ENCODE measurements around the gene POC1B. TPM values are rescaled to one million over a fixed set of nuclear protein-coding genes. Genes with fewer than 3 reads are reported as not detected.

The POC1B gene
- total and polyA plus RNA-seq, 2 donors (not counting 3 experiments of a cell fraction or from before 2014, with no cell fraction given), result 7.1 to 18.2 TPM

GRCh38 chr12:89568484-89568883, 42.6 kb upstream of the POC1B start:
- Histone ChIP-seq H4K20me1 (replicated peaks; ENCODE audit: control insufficient read depth, extremely low read depth, insufficient read depth, low read length) (no peaks in the 10 kb centered on the region), H3K79me2 (ENCODE audit: control insufficient read depth, insufficient read depth, low read length) (no peaks in the 10 kb centered on the region), H2AFZ (ENCODE audit: low read depth, low read length) (no peak overlapping the region), H3K9ac (replicated peaks; ENCODE audit: extremely low read depth, insufficient read depth, low read length) (no peak overlapping the region), H3K4me3 (replicated peaks in 1 of 3; ENCODE audit: insufficient read depth in 1 of 3, low read depth in 1 of 3, low read length in 3 of 3) (no peak overlapping the region), H3K27ac (ENCODE audit: insufficient read depth, low read depth, low read length) (no peak overlapping the region), H3K4me1 (ENCODE audit: control insufficient read depth, extremely low read depth, insufficient read depth, low read length) (no peaks in the 10 kb centered on the region), H3K4me2 (ENCODE audit: insufficient read depth, low read length) (no peak overlapping the region), H3K9me1 (replicated peaks; ENCODE audit: control insufficient read depth, extremely low read depth, insufficient read depth, low read length) (no peaks in the 10 kb centered on the region), H3K9me3 (replicated peaks; ENCODE audit: control insufficient read depth, insufficient read depth, low read length) (no peaks in the 10 kb centered on the region), H3K27me3 (ENCODE audit: control insufficient read depth in 2 of 2, insufficient read depth in 2 of 2, low read length in 2 of 2) (no peaks in the 10 kb centered on the region), H3K36me3 (ENCODE audit: control insufficient read depth in 2 of 2, extremely low read depth in 1 of 2, insufficient read depth in 2 of 2, low read length in 2 of 2) (no peaks in the 10 kb centered on the region)
- FAIRE-seq (no peak), DNase-seq (ENCODE audit: low read depth, low spot score) (no peak)
- dilution Hi-C loops (cut with MboI; ENCODE audit: extremely low pct_ligation_motif_present, low sequenced_read_pairs) (no loop called here), intact Hi-C loops (cut with micrococcal nuclease) (no loop called here)
- no TSS peak for BruUV-seq (replicated peaks)
- POLR2A ChIA-PET, result no interaction called here
- CTCF ChIA-PET, result no interaction called here
- TF ChIP-seq POLR2AphosphoS5 (IDR thresholded peaks at IDR 0.05; ENCODE audit: insufficient read depth, low read depth, low read length) (no peak), MYC (IDR thresholded peaks at IDR 0.05; ENCODE audit: low read depth, low read length) (no peak), EZH2 (IDR thresholded peaks at IDR 0.05; ENCODE audit: borderline replicate concordance, low read depth, low read length, severe bottlenecking) (no peak), JUN (IDR thresholded peaks at IDR 0.05; ENCODE audit: borderline replicate concordance, insufficient read depth, insufficient read length, low read depth) (no peak), CTCF (IDR thresholded peaks at IDR 0.05; ENCODE audit: extremely low read depth in 1 of 2, insufficient read depth in 1 of 2, low read depth in 1 of 2, low read length in 2 of 2) (no peak), GATA2 (IDR thresholded peaks at IDR 0.05; ENCODE audit: insufficient read depth, insufficient read length, low read depth, low read length) (no peak), FOS (IDR thresholded peaks at IDR 0.05; ENCODE audit: borderline replicate concordance, insufficient read depth, low read length) (no peak), POLR2A (IDR thresholded peaks at IDR 0.05; ENCODE audit: low read depth, low read length) (no peak)
- TF ChIP-seq, protein P1, sequence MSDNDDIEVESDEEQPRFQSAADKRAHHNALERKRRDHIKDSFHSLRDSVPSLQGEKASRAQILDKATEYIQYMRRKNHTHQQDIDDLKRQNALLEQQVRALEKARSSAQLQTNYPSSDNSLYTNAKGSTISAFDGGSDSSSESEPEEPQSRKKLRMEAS (IDR thresholded peaks at IDR 0.05; ENCODE audit: insufficient read depth, insufficient read length), result no peak

Measured in endothelial cell of umbilical vein (primary cell).